Stimulated activated naive CD4-positive, alpha-beta T cell (primary cell): Measurements from ENCODE around the gene VMP1.
"Not testable (repeated sequence)": the region's sequence is repeated elsewhere in the genome, so short reads cannot be mapped to it uniquely, and the experiment has no call there.

Experiments
- DNase-seq, 6 experiments: peaks; one replicate each; lab custom pipeline; 2025; lab: John Stamatoyannopoulos, UW

The VMP1 gene

DNA sequence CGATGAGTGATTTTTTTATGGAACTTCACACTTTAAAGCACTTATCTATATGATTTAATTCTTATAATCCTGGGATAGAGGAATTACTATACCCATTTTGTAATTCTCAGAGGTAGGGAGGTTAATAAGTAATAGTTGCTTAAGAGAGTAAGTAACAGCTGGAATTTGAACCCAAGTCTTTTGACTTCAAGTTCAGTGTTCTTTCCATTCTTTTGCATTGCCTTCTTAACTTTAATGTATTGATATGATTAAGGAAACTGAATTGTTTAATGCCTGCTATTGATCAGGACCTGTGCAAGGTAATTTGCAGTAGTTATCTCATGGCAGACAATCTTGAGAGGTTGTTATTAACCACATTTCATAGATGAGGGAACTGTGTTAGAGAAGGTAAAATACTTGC is 106.8 kb downstream of the VMP1 start:
- DNase-seq: no peak

DNA sequence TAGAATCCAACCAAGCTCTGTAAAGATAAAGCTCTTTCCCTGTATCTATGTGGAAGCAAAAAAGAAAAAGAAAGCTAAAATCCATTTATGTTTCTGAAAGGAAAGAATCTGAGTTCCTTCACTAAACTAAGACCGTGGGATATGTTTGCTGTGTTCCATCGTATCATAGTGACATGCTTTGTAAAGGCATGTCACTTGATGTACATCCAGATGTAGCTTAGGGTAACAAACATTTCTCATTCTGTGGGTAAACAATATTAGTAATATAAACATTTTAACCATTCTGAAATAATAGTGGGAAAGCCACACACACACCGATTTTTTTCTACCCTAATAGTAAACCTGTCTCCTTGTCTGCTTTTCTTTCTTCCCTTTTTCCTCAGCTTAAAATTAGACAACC is 107.2 kb downstream of the VMP1 start:
- no peak for DNase-seq

GRCh38 chr17:59815965-59816364 is 108.5 kb downstream of the VMP1 start:
- no peak for DNase-seq

DNA sequence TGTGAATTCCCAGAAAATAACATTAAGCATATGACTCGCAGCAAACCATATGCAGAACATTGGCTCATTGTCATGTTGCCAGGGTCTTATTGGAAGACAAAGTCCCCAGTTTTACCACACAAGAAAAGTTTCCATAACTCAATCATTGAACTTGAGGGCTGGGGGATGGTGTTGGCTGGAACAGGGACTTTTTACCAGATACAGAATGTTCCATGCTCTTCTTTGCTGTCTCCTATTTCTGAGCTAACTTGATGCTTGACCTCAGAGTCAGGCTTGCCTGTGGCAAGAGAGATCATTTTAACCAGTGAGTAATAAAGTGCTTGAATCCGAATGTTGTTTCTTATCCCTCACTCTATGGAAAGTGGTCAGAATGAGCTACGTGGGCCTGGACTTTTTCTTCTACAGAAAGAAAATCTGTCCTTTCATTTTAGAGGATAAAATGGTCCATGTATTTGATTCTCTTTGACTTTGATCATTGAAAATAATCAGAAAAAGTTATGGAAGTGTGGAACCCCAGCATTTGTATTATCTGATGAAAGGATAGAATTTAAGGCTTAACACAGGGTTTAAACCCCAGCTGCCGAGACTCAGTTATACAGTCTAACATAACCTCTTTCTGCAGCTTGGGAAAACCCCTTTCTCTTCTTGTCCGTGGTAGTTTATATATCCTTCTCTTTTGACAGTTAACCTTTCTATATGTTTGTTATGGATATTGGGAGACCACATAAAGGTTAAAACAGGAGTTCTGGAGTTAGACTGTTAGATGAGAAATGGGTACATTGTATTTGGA is 118.3 kb downstream of the VMP1 start:
- DNase-seq: no peak

DNA sequence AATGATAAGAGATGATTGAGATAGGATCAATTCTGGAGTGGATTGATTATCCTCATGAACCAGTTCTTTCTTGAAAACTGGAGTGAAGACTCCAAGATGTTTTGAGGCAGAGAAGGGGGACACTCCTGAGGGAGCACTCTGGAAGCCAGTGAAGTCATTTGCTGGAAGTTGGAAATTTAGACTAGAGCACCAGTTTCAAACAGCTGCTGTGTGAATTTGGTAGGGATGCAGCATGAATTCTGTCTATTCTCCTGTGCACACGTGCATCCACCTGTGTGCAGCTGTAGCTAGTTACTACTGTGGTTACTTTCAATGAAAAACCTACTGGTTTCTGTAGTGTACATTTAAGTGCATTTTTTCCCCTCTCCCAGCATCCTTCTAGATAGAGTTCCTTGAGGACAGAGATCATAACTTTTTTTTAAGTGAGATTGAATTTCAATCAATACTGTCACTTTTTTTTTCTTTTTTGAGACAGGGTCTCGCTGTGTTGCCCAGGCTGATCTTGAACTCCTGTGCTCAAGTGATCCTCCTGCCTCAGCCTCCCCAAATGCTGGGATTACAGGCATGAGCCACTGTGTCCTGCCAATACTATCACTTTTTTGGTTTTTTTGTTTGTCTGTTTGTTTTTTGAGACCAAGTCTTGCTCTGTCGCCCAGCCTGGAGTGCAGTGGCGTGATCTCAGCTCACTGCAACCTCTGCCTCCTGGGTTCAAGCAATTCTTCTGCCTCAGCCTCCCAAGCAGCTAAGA is 119.4 kb downstream of the VMP1 start:
- DNase-seq: no peak

GRCh38 chr17:59827721-59828477 is 120.4 kb downstream of the VMP1 start:
- no peak for DNase-seq

GRCh38 chr17:59828478-59828760 is 121.0 kb downstream of the VMP1 start:
- DNase-seq: no peak

DNA sequence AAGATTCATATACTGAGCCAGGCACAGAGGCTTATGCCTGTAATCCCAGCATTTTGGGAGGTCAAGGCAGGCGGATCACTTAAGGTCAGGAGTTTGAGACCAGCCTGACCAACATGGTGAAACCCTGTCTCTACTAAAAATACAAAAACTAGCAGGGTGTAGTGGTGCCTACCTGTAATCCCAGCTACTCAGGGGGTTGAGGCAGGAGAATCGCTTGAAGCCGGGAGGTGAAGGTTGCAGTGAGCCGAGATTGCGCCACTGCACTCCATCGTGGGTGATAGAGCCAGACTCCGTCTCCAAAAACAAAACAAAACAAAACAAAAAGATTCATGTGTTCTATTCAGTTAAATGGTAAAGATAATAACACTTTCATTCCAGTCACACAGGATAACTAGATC is 121.4 kb downstream of the VMP1 start:
- not testable (repeated sequence) for DNase-seq

DNA sequence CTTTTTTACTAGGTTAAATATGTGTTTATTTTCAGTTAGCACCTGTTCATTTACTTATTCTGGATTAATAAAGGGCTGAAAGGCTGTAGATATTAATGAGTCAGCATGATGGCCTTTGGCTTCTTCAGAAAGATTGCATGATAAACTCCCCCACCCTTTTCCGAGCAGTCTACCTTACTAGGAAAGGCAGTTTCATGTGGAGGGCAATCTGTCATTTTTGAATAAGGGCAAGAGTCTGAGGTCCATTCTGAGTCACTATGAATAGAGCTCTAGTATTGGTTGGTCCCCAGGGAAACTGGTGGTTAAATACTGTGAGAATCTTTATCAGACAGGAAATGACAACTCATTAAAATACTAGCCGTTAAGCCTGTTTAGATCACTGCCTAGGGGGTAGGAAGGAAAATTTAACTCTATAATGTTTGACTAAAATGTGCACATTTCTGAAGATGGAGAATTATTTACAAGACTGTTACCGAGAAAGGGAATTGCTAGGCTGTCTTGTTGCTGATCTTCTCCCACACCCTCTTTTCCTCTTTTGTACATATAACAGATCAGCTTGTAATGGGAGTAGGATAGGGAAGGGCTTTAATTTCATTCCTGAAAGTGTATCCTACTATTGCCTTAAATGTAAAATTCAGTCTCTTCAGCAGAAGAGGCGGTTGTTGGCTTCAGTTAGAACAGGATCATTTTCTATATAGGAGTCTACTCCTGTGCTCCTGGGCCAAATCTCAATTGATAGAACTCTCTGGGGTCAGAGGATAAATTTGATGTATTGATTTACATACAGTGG is 122.0 kb downstream of the VMP1 start:
- no peak for DNase-seq

- DNase-seq: no peak
Observed at GRCh38 chr17:59830007-59830630, 122.7 kb downstream of the VMP1 start.

- no peak for DNase-seq
Observed at GRCh38 chr17:59830846-59831486, 123.5 kb downstream of the VMP1 start.

GRCh38 chr17:59832883-59833379 is 125.5 kb downstream of the VMP1 start:
- DNase-seq: no peak

GRCh38 chr17:59837308-59838051 is 130.0 kb downstream of the VMP1 start:
- peak in 5 of 6 experiments; percentile 44 to 79 (median 55) for DNase-seq

DNA sequence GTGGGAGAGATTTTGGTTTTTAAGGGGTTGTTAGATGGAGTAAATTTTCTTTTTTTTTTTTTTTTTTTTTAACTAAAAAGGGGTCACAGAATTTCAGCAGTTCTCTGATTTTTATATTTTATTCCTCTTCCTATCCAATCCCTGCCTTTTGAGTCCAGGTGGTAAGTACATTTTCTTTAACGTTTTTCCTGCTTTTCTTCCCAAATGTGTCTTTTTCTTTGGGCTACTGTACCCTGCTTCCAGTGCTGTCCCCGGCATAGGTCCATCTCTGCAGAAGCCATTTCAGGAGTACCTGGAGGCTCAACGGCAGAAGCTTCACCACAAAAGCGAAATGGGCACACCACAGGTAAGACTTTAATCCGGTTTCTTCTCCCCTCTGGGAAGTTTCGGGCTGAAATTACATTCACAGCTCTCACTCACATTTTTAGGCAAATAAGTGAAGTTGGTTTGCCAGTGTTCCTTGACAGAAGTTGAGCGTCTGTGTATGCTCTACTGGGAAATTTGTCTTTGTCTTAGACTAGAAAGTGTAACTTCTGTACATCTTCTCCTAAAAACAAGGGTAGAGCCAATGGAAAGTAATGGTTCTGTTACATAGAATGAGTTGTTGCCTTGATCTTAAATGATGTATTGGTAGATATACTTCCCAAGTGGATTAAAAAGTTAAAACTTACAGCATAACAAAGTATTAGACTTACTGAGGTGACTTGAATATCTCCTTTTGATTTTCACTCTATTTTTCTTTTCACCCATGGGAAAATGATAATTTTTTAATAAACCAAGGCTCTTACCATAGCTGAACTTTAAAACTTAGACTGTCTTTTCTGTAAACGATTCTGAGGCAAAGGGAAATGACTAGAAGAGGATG is 130.8 kb downstream of the VMP1 start:
- DNase-seq: no peak

GRCh38 chr17:59839651-59840328 is 132.3 kb downstream of the VMP1 start:
- DNase-seq: no peak

GRCh38 chr17:59840329-59841090 is 133.1 kb downstream of the VMP1 start:
- DNase-seq: no peak

DNA sequence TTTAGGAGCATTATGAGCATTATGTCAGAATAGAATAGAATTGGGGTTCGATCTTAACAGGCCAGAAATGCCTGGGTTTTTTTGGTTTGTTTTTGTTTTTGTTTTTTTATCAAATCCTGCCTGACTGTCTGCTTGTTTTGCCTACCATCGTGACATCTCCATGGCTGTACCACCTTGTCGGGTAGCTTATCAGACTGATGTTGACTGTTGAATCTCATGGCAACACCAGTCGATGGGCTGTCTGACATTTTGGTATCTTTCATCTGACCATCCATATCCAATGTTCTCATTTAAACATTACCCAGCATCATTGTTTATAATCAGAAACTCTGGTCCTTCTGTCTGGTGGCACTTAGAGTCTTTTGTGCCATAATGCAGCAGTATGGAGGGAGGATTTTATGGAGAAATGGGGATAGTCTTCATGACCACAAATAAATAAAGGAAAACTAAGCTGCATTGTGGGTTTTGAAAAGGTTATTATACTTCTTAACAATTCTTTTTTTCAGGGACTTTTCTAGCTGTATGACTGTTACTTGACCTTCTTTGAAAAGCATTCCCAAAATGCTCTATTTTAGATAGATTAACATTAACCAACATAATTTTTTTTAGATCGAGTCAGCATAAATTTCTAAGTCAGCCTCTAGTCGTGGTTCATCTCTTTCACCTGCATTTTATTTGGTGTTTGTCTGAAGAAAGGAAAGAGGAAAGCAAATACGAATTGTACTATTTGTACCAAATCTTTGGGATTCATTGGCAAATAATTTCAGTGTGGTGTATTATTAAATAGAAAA is 133.8 kb downstream of the VMP1 start:
- DNase-seq: not testable (repeated sequence)
